Measurements from ENCODE around the gene KIR3DL3. TPM values are rescaled to one million over a fixed set of nuclear protein-coding genes. Genes with fewer than 3 reads are reported as not detected.
"Not testable (repeated sequence)": the region's sequence is repeated elsewhere in the genome, so short reads cannot be mapped to it uniquely, and the experiment has no call there.

The KIR3DL3 gene
- total and polyA plus RNA-seq, 2 experiments from 2014 or later: not detected

DNA sequence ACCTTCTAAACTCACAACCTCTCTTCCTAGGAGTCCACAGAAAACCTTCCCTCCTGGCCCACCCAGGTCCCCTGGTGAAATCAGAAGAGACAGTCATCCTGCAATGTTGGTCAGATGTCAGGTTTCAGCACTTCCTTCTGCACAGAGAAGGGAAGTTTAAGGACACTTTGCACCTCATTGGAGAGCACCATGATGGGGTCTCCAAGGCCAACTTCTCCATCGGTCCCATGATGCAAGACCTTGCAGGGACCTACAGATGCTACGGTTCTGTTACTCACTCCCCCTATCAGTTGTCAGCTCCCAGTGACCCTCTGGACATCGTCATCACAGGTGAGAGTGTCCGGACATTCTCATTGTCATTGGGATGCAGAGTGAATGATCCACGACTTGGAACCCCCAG is 17.7 kb downstream of the KIR3DL3 start:
- H3K27me3 Mint-ChIP-seq (ENCODE audit: insufficient read depth, low read depth, poor library complexity); H3K27ac ChIP-seq (ENCODE audit: low read depth); H3K79me2 ChIP-seq (replicated peaks; ENCODE audit: insufficient read depth); H2AFZ ChIP-seq; H3F3A ChIP-seq (replicated peaks; ENCODE audit: low read depth); H4K20me1 ChIP-seq (replicated peaks; ENCODE audit: insufficient read depth); H3K4me3 ChIP-seq; H3K36me3 ChIP-seq (ENCODE audit: insufficient read depth); H3K9me2 ChIP-seq (ENCODE audit: insufficient read depth); H3K27me3 ChIP-seq (ENCODE audit: insufficient read depth); H3K4me1 ChIP-seq (ENCODE audit: insufficient read depth); H3K4me1 Mint-ChIP-seq; H3K27ac Mint-ChIP-seq; ATAC-seq; H3K4me3 Mint-ChIP-seq; DNase-seq (ENCODE audit: low spot score); H3K4me2 ChIP-seq: not testable (repeated sequence)
- Mint-ChIP-seq H3K9me3 (peaks cover 95% of the 10 kb centered on the region), H3K36me3 (ENCODE audit: low read depth) (peaks cover 36% of the 10 kb centered on the region)

DNA sequence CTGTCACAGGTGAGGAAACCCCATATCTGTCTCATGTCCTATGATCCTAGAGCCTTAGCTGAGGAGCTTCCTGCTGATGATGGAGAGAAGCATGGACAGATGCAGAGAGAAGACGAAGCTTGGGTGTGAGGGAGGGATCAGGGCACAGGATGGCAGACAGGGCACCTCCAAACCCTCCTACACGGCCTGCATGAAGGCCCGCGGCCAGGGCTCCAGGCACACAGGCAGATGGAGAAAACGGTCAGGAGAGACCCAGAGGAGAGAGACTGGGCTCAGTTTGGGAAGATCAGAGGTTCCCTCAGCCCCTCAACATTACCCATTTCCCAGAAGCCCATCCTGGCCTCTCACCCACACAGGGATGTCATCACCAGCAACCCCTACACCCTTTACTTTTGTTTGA is 19.8 kb downstream of the KIR3DL3 start:
- not testable (repeated sequence) for H3K27ac Mint-ChIP-seq; H4K20me1 ChIP-seq (replicated peaks; ENCODE audit: insufficient read depth); H3K4me1 Mint-ChIP-seq; ATAC-seq; H3K27me3 ChIP-seq (ENCODE audit: insufficient read depth); H3K4me2 ChIP-seq; H3K4me1 ChIP-seq (ENCODE audit: insufficient read depth); H3K27ac ChIP-seq (ENCODE audit: low read depth); H3F3A ChIP-seq (replicated peaks; ENCODE audit: low read depth); H3K27me3 Mint-ChIP-seq (ENCODE audit: insufficient read depth, low read depth, poor library complexity); H3K4me3 Mint-ChIP-seq; H2AFZ ChIP-seq; H3K9me2 ChIP-seq (ENCODE audit: insufficient read depth); DNase-seq (ENCODE audit: low spot score); H3K36me3 ChIP-seq (ENCODE audit: insufficient read depth); H3K4me3 ChIP-seq; H3K79me2 ChIP-seq (replicated peaks; ENCODE audit: insufficient read depth)
- Mint-ChIP-seq H3K36me3 (ENCODE audit: low read depth) (peaks cover 34% of the 10 kb centered on the region), H3K9me3 (peaks cover 94% of the 10 kb centered on the region)

DNA sequence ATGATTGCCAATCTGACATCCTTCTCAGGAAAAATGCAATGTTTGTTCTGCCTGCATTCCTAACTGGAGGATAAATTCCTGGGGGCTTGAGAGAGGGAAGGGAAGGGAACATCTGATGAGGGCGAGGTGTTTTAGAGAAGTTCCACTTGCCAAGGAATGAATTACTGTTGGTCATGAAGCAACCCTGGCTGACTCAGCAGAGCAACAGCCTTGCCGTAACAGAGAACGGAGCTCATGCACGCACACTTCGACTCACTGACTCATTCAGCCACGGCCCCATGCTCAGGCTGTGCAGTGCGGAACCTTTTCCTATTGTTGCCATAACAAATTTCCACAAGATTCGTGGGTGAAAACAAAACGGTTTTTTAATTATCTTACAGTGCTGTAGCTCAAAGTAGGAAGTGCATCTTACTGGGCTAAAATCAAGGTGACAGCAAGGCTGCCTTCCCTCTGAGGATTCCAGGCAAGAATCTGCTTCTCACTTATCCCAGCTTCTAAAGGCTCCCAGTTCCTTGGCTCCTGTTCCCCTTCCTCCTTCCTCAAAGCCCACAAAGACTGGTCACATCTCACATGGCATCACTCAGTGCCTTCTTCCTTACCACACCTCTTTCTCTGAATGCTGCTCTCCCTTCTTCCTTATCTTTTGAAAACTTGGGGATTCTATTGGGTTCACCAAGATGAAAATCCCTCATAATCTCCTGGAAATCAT is 23.5 kb downstream of the KIR3DL3 start:
- not testable (repeated sequence) for H3K27ac Mint-ChIP-seq; H3K9me2 ChIP-seq (ENCODE audit: insufficient read depth); H2AFZ ChIP-seq; DNase-seq (ENCODE audit: low spot score); H3K27me3 ChIP-seq (ENCODE audit: insufficient read depth); H3K4me2 ChIP-seq; H3F3A ChIP-seq (replicated peaks; ENCODE audit: low read depth); H3K27ac ChIP-seq (ENCODE audit: low read depth); H3K4me1 ChIP-seq (ENCODE audit: insufficient read depth); ATAC-seq; H3K79me2 ChIP-seq (replicated peaks; ENCODE audit: insufficient read depth); H3K4me3 ChIP-seq; H4K20me1 ChIP-seq (replicated peaks; ENCODE audit: insufficient read depth); H3K4me3 Mint-ChIP-seq; H3K4me1 Mint-ChIP-seq; H3K36me3 ChIP-seq (ENCODE audit: insufficient read depth); H3K27me3 Mint-ChIP-seq (ENCODE audit: insufficient read depth, low read depth, poor library complexity)
- Mint-ChIP-seq H3K36me3 (ENCODE audit: low read depth) (peaks cover 36% of the 10 kb centered on the region), H3K9me3 (peaks cover 90% of the 10 kb centered on the region)

DNA sequence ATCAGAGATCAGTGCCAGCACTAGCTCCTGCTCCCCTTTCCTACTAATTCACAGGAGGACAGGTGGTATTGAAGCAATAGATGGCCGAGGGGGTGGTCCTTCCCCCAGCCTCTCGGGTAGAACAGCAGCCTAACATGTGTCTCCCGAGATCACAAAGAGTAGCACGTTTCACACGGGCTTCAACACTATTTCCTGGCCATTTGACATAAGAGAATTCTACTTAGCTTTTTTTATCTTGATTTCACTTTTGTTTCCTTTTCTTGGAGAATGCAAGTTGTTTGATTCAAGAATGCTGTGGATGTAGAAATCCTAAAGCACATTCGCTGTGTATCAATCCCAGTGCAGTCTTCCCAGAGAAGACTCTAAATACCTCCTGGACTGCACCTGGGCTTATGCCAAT is 26.0 kb downstream of the KIR3DL3 start:
- ATAC-seq; H3K4me1 Mint-ChIP-seq; H3K4me1 ChIP-seq (ENCODE audit: insufficient read depth); H2AFZ ChIP-seq; H3K27ac Mint-ChIP-seq; H3K4me2 ChIP-seq; H3K79me2 ChIP-seq (replicated peaks; ENCODE audit: insufficient read depth); H3K4me3 ChIP-seq; H3F3A ChIP-seq (replicated peaks; ENCODE audit: low read depth); H3K4me3 Mint-ChIP-seq; DNase-seq (ENCODE audit: low spot score); H3K9me2 ChIP-seq (ENCODE audit: insufficient read depth); H3K27ac ChIP-seq (ENCODE audit: low read depth); H3K27me3 Mint-ChIP-seq (ENCODE audit: insufficient read depth, low read depth, poor library complexity); H3K27me3 ChIP-seq (ENCODE audit: insufficient read depth); H4K20me1 ChIP-seq (replicated peaks; ENCODE audit: insufficient read depth); H3K36me3 ChIP-seq (ENCODE audit: insufficient read depth): not testable (repeated sequence)
- Mint-ChIP-seq H3K36me3 (ENCODE audit: low read depth) (peaks cover 35% of the 10 kb centered on the region), H3K9me3 (peaks cover 91% of the 10 kb centered on the region)

DNA sequence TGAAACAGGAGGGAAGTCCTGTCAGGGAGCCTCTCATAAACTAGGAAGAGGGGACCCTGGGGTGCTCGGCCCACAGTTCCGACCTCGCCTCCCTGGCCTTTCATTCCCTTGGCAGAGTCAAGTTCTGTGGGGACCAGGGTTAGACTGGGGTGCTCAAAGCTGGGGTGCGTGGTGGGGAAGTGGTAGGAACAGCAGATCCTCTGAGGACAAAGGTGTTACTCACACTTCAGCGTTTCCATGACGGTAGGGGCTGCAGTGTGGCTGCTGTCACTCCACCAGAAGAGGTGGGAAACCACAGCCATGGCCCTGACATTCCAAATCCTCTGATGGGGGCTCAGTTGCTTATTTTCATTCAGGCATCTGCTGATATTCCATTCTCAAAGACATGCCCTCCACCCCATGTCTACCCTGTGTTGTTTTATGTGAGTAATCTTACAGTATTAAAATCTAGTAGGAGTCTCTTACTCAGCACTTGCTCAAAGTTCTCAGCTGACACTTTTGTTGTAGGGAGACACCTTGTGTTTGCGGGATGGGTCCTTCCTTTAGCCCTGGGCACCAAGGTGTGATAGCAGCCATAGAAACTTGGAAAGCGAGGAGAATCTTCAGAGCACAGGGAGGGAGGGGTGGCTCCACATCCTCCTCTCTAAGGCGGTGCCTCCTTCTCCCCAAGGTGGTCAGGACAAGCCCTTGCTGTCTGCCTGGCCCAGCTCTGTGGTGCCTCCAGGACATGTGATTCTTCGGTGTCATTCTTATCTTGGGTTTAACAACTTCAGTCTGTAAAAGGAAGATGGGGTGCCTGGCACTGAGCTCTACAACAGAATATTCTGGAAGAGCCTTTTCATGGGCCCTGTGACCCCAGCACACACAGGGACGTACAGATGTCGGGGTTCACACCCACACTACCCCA is 32.2 kb downstream of the KIR3DL3 start:
- not testable (repeated sequence) for H3K4me1 Mint-ChIP-seq

DNA sequence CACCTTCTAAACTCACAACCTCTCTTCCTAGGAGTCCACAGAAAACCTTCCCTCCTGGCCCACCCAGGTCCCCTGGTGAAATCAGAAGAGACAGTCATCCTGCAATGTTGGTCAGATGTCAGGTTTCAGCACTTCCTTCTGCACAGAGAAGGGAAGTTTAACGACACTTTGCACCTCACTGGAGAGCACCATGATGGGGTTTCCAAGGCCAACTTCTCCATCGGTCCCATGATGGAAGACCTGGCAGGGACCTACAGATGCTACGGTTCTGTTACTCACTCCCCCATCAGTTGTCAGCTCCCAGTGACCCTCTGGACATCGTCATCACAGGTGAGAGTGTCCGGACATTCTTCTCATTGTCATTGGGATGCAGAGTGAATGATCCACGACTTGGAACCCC is 34.3 kb downstream of the KIR3DL3 start:
- not testable (repeated sequence) for DNase-seq (ENCODE audit: low spot score); H3K36me3 ChIP-seq (ENCODE audit: insufficient read depth); ATAC-seq; H3K9me2 ChIP-seq (ENCODE audit: insufficient read depth); H3K79me2 ChIP-seq (replicated peaks; ENCODE audit: insufficient read depth); H3K4me1 Mint-ChIP-seq; H3K27me3 Mint-ChIP-seq (ENCODE audit: insufficient read depth, low read depth, poor library complexity); H3K4me2 ChIP-seq; H3K4me3 Mint-ChIP-seq; H4K20me1 ChIP-seq (replicated peaks; ENCODE audit: insufficient read depth); H3K4me1 ChIP-seq (ENCODE audit: insufficient read depth); H3K27ac Mint-ChIP-seq; H3F3A ChIP-seq (replicated peaks; ENCODE audit: low read depth); H3K4me3 ChIP-seq; H3K27me3 ChIP-seq (ENCODE audit: insufficient read depth); H3K27ac ChIP-seq (ENCODE audit: low read depth); H2AFZ ChIP-seq
- peaks cover 100% of the 10 kb centered on the region for H3K9me3 Mint-ChIP-seq
- peaks cover 32% of the 10 kb centered on the region for H3K36me3 Mint-ChIP-seq (ENCODE audit: low read depth)

More for the DNA sequence above, 32.2 kb downstream of the KIR3DL3 start:
- H3K4me2 ChIP-seq; H3K27me3 ChIP-seq (ENCODE audit: insufficient read depth); DNase-seq (ENCODE audit: low spot score); H3K36me3 ChIP-seq (ENCODE audit: insufficient read depth); H3K9me2 ChIP-seq (ENCODE audit: insufficient read depth); H3K4me3 ChIP-seq; H3K27me3 Mint-ChIP-seq (ENCODE audit: insufficient read depth, low read depth, poor library complexity); H3F3A ChIP-seq (replicated peaks; ENCODE audit: low read depth); H3K27ac ChIP-seq (ENCODE audit: low read depth); H3K4me3 Mint-ChIP-seq; H2AFZ ChIP-seq; H3K27ac Mint-ChIP-seq; H3K4me1 ChIP-seq (ENCODE audit: insufficient read depth); ATAC-seq; H3K79me2 ChIP-seq (replicated peaks; ENCODE audit: insufficient read depth); H4K20me1 ChIP-seq (replicated peaks; ENCODE audit: insufficient read depth): not testable (repeated sequence)
- Mint-ChIP-seq H3K9me3 (peaks cover 99% of the 10 kb centered on the region), H3K36me3 (ENCODE audit: low read depth) (peaks cover 37% of the 10 kb centered on the region)

Data from GM23338 (cell line).